AG09309 (cell line): Measurements from ENCODE around the gene CMTM4.
A peak's percentile ranks its signal among the peaks of the same experiment; 100 is the strongest.

Experiments used
- DNase-seq: peaks from one replicate; pipeline ENCODE4 v3.0.0-alpha.2; 2010; ENCODE audit warnings: low read depth
- H3K4me3 ChIP-seq: 2 replicates; pipeline ENCODE4 v1.5.1; 2011; ENCODE audit warnings: mild to moderate bottlenecking, low read depth, low read length, moderate library complexity; ENCODE audit not compliant: control insufficient read depth
- CTCF ChIP-seq: IDR thresholded peaks from 2 replicates; pipeline ENCODE4 v1.5.1; 2011; ENCODE audit warnings: mild to moderate bottlenecking, low read depth, low read length, inconsistent platforms; ENCODE audit not compliant: insufficient read depth, control insufficient read depth; ENCODE audit errors: missing control alignments

CMTM4 gene

DNA sequence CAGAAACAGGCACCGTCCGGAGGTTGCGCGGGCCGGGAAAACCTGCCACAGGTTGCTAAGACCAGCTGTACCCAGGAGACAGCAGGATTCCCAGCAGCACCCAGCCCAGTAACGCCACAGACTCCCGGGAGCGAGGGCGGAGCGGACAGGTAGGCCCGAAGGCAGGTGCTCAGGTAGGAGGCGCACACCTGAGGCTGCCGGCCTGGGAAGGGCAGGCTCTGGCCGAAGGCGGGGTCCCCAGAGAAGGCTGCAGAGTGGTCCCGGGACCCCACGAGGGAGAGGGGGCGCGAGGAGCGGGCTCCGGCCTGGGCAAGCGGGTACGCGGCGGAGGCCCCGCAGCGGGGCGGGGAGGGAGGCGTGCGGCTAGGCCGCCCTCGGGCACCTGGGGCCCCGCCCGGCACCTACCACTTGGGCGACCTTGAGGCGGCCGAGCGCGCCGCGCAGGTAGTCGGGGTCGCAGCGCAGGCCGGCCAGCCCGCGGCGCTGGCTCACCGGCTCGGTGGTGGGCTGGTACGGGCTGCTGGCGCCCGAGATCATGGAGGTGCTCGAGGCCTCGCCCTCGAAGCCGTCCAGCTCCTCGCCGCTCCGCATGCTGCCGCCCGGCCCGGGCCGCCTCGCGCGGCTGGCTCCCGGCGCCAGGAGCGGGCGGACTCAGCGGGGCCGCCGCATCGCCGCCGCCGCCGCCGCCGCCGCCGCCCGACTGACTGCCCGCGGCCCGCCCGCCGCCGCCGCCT, 441 bp downstream of the CMTM4 start:
- TF ChIP-seq CTCF: no peak

DNA sequence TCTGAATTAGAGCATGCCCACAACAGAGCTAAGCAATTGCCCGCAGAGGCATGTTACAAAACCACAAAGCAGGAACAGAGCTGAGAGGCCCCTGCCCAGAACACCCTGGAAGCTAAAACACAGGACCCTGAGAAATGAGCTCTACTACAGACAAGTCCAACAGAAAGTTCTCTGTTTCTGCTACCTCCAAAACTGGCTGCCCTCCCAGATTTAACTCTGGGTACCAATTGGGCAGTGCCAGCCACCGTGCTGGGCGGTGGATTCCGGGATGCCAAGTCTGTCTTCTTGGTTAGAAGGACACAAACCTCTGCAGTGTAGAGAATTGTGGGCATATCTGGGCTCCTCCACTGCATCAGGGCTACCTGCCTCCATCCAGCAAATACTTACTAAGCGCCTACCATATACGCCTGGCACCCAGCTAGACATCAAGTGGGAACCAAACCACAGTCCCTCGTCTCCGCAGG, 1.0 kb downstream of the CMTM4 start:
- peak overlapping the region; percentile 74 for H3K4me3 ChIP-seq
- DNase-seq: no peak
- TF ChIP-seq CTCF: no peak

More for the DNA sequence above, 441 bp downstream of the CMTM4 start:
- peak overlapping the region; percentile 74 for H3K4me3 ChIP-seq
- DNase-seq: no peak

GRCh38 chr16:66693149-66693548, 3.4 kb downstream of the CMTM4 start:
- no peak for TF ChIP-seq CTCF
- no peak overlapping the region for H3K4me3 ChIP-seq
- DNase-seq: no peak

- no peak for DNase-seq
- no peak for TF ChIP-seq CTCF
- H3K4me3 ChIP-seq: no peak overlapping the region
These were observed 4.2 kb downstream of the CMTM4 start for GRCh38 chr16:66692341-66692740.

- TF ChIP-seq CTCF: no peak
- DNase-seq: no peak
- no peak overlapping the region for H3K4me3 ChIP-seq
These were observed 5.3 kb downstream of the CMTM4 start for GRCh38 chr16:66691234-66691633.

DNA sequence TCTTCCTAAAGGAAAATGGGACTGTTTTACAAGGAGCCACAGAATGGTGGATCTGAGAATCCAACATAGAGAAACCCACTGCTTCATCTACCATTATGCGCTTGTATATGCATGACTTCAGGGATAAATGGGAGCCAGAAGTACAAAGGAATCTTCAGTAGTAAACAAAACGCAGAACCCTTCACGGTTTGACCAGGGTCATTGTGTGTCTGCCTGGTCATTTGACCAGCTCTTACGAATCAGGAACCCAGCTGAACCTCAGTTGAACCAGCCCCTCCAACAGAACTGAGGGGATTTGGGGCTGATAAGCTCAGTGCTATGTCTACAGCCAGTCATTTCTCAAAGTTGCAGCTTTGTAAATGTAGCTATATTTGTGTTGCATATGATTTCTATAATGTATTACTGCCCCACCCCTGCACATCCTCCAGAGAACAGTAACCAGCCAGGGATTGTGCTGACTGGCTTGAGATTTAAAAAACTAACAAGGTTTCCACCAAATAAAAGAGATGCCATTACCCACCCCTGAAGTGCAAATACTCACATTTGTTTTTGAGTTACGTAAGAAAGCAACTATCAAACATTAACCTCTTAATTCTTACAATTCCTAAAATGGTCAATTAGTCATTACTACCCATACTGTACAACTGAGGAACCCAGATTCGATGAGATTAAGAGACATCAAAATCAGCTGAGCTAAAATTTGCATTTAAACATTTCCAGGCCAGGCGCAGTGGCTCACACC, 6.3 kb downstream of the CMTM4 start:
- no peak for TF ChIP-seq CTCF
- no peak for DNase-seq
- no peak overlapping the region for H3K4me3 ChIP-seq
